Thyroid gland (tissue), 4 donors: ENCODE measurements around the gene VASH1. TPM values are rescaled to one million over a fixed set of nuclear protein-coding genes. Genes with fewer than 3 reads are reported as not detected.

Source experiments
- DNase-seq, 2 donors: peaks; one replicate each; pipeline ENCODE4 v3.0.0-alpha.2; 2019
- H3K27ac ChIP-seq, 3 donors: fragments of 200-600 bp; sonication (generic); 1 replicate in 2 of 3; 2 replicates in 1 of 3; pipeline ENCODE4 v1.5.1; 2016 to 2019; ENCODE audit warnings: mild to moderate bottlenecking in 1 of 3, moderate library complexity in 1 of 3
- H3K27me3 ChIP-seq: fragments of 200-600 bp; sonication (generic); one replicate; pipeline ENCODE4 v1.5.1; 2019
- H3K36me3 ChIP-seq, 2 donors: fragments of 200-600 bp; sonication (generic); one replicate each; pipeline ENCODE4 v1.5.1; 2016 to 2019
- H3K4me1 ChIP-seq, 2 donors: fragments of 200-600 bp; sonication (generic); one replicate each; pipeline ENCODE4 v1.5.1; 2017 to 2019
- H3K4me3 ChIP-seq, 3 donors: fragments of 200-600 bp; sonication (generic); replicated peaks in 1 of 3; 1 replicate in 2 of 3; 2 replicates in 1 of 3; pipeline ENCODE4 v1.5.1; 2016; ENCODE audit warnings: mild to moderate bottlenecking in 1 of 3
- H3K9me3 ChIP-seq: fragments of 200-600 bp; sonication (generic); one replicate; pipeline ENCODE4 v1.5.1; 2017
- CTCF ChIP-seq, 6 experiments: fragments of 200-600 bp in 3 of 6; fragments of 450-650 bp in 3 of 6; sonication (generic) in 3 of 6; IDR thresholded peaks; one replicate each; pipeline ENCODE4 v1.5.1; 2016 to 2019; ENCODE audit warnings: antibody characterized with exemption in 6 of 6, mild to moderate bottlenecking in 2 of 6, inconsistent platforms in 1 of 6, moderate library complexity in 1 of 6
- POLR2A ChIP-seq, 2 donors: fragments of 450-650 bp; IDR thresholded peaks; one replicate each; pipeline ENCODE4 v1.6.1; 2017; ENCODE audit warnings: antibody characterized with exemption in 2 of 2, mild to moderate bottlenecking in 2 of 2, moderate library complexity in 1 of 2
- WGBS, 2 donors: methylation state at CpG; one replicate each; pipeline ENCODE4 v1.1.5; 2017; 5-methylcytosine and 5-hydroxymethylcytosine counted together
- intact Hi-C: fragments of 100-400 bp; cut with DNase I; formaldehyde crosslinking; loops from one replicate; pipeline ENCODE4 v1.15.1; 2023
- total RNA-seq, 4 donors: library from RNA; depleted of rRNA; stranded (reverse); fragments of >200 nt; gene quantifications; one replicate each; pipeline ENCODE4 v1.2.3, GENCODE V29; 2016

Gene VASH1
- total RNA-seq, 4 donors from 2014 or later = 2.3 to 5.0 (median 3.1) TPM

GRCh38 chr14:76826122-76826521 lies 64.9 kb downstream of the VASH1 start, which contains the start of gene LRRC74A:
Gene LRRC74A (plus strand): TSS chr14:76826408. CDS start chr14:76826698, 290 bp downstream.
- Histone ChIP-seq H3K9me3 (no peaks in the 10 kb centered on the region), H3K4me3 (no peak within 1 kb of the TSS), H3K36me3 (no peaks in the 10 kb centered on the region), H3K27me3 (no peaks in the 10 kb centered on the region), H3K4me1 (peaks cover 12 to 17% of the 10 kb centered on the region in 2 donors), H3K27ac (no peak within 1 kb of the TSS)
- TF ChIP-seq POLR2A (IDR thresholded peaks at IDR 0.05) (no peak), CTCF (IDR thresholded peaks at IDR 0.05) (no peak)
- intact Hi-C loops = no loop called here
- 86 to 87% methylated on average over 2 of the region's 2 CpGs for WGBS, 2 donors
- no peak for DNase-seq

DNA sequence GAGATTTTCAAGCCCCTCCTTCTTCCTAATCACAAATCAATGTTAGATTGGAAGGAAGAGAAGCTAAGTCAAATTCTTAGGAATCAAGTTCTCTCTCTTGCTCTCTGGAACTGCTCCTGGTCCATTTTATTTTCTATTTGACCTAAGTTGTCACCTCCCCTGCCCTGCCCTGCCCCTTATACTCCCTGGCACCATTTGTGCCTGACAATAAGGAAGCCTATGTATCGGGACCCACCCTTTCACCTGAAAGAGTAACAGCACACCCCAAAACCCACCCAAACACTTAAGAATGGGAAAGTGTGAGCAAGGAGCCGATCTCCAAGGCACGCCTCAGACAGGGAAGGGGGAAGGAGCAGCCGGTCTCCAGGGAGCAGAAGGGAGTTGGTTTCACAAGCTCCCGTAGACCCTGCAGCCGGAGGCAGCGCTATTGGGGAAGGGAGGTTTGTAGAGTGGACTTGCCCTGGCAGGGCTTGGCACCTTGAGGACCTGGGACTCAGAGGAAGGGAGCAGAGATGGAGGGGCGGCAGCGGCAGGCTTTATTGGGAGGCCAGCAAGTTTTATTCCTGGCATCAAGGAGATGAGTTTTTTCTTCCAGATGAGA lies 66.5 kb downstream of the VASH1 start:
- WGBS, 2 donors = 44 to 81% methylated on average over 9 of the region's 9 CpGs
- H3K4me3 ChIP-seq = no peak overlapping the region
- no peaks in the 10 kb centered on the region for H3K9me3 ChIP-seq
- TF ChIP-seq CTCF (IDR thresholded peaks at IDR 0.05) (no peak), POLR2A (IDR thresholded peaks at IDR 0.05) (no peak)
- intact Hi-C loops = no loop called here
- DNase-seq = no peak
- H3K27ac ChIP-seq = no peak overlapping the region
- H3K36me3 ChIP-seq = no peaks in the 10 kb centered on the region
- H3K4me1 ChIP-seq = peaks cover 12 to 17% of the 10 kb centered on the region in 2 donors
- no peaks in the 10 kb centered on the region for H3K27me3 ChIP-seq

GRCh38 chr14:76828339-76829012 lies 67.2 kb downstream of the VASH1 start:
- peaks cover 12 to 17% of the 10 kb centered on the region in 2 donors for H3K4me1 ChIP-seq
- intact Hi-C loops = no loop called here
- H3K27ac ChIP-seq = no peak overlapping the region
- H3K36me3 ChIP-seq = no peaks in the 10 kb centered on the region
- no peaks in the 10 kb centered on the region for H3K27me3 ChIP-seq
- no peak overlapping the region for H3K4me3 ChIP-seq
- 73 to 82% methylated on average over 17 of the region's 17 CpGs for WGBS, 2 donors
- no peaks in the 10 kb centered on the region for H3K9me3 ChIP-seq
- no peak for DNase-seq
- TF ChIP-seq POLR2A (IDR thresholded peaks at IDR 0.05) (no peak), CTCF (IDR thresholded peaks at IDR 0.05) (no peak)

DNA sequence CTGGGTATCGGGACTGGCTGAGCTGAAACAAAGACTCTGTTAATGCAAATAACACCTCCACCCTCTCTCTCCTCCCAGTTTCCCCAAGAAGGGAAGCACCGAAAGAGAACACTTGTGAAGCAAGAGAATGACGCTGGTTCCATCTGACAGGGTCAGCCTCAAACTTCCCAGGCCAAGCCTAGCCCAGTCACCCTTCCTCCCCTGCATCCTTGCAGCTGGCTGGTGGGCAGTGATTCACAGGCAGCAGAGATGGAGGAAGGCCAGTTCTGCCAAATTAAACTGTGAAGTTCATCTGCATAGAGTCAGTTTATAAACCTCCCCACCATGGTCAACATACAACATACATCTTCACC lies 67.7 kb downstream of the VASH1 start:
- H3K27ac ChIP-seq = no peak overlapping the region
- TF ChIP-seq CTCF (IDR thresholded peaks at IDR 0.05) (no peak), POLR2A (IDR thresholded peaks at IDR 0.05) (no peak)
- no peak for DNase-seq
- H3K27me3 ChIP-seq = no peaks in the 10 kb centered on the region
- no peak overlapping the region for H3K4me3 ChIP-seq
- WGBS, 2 donors = 51 to 62% methylated on average over 3 of the region's 3 CpGs
- H3K9me3 ChIP-seq = no peaks in the 10 kb centered on the region
- intact Hi-C loops = no loop called here
- H3K4me1 ChIP-seq = peaks cover 12 to 17% of the 10 kb centered on the region in 2 donors
- no peaks in the 10 kb centered on the region for H3K36me3 ChIP-seq
